Measurements from ENCODE around the gene FURIN.

DNA sequence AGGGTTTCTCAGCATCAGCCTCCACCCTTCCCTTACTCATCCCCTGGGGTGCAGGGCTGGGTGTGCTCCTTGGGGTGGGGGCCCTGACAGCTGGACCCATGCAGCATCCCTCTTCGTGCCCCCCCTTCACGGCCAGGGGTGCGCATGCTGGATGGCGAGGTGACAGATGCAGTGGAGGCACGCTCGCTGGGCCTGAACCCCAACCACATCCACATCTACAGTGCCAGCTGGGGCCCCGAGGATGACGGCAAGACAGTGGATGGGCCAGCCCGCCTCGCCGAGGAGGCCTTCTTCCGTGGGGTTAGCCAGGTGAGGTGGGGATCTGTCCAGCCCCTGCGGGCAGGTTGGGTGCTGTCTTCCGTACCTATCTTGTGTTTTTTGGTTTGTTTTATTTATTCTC is 9.6 kb downstream of the FURIN start:
- TF ChIP-seq, protein P1, sequence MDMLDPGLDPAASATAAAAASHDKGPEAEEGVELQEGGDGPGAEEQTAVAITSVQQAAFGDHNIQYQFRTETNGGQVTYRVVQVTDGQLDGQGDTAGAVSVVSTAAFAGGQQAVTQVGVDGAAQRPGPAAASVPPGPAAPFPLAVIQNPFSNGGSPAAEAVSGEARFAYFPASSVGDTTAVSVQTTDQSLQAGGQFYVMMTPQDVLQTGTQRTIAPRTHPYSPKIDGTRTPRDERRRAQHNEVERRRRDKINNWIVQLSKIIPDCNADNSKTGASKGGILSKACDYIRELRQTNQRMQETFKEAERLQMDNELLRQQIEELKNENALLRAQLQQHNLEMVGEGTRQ (IDR thresholded peaks at IDR 0.05; ENCODE audit: low read depth, low read length) = no peak
- TF ChIP-seq, protein P2, sequence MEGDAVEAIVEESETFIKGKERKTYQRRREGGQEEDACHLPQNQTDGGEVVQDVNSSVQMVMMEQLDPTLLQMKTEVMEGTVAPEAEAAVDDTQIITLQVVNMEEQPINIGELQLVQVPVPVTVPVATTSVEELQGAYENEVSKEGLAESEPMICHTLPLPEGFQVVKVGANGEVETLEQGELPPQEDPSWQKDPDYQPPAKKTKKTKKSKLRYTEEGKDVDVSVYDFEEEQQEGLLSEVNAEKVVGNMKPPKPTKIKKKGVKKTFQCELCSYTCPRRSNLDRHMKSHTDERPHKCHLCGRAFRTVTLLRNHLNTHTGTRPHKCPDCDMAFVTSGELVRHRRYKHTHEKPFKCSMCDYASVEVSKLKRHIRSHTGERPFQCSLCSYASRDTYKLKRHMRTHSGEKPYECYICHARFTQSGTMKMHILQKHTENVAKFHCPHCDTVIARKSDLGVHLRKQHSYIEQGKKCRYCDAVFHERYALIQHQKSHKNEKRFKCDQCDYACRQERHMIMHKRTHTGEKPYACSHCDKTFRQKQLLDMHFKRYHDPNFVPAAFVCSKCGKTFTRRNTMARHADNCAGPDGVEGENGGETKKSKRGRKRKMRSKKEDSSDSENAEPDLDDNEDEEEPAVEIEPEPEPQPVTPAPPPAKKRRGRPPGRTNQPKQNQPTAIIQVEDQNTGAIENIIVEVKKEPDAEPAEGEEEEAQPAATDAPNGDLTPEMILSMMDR (conservative IDR thresholded peaks at IDR 0.05; ENCODE audit: low read depth, low read length) = no peak
- TF ChIP-seq POLR2A (IDR thresholded peaks at IDR 0.05; ENCODE audit: low read depth, low read length) = no peak
- TF ChIP-seq FOS (IDR thresholded peaks at IDR 0.05; ENCODE audit: low read depth, low read length) = no peak
- TF ChIP-seq MAFK (IDR thresholded peaks at IDR 0.05; ENCODE audit: low read depth, low read length) = no peak

Measured in IMR-90 (cell line).